ENCODE results near the gene HIP1.
"Not testable (repeated sequence)": the region's sequence is repeated elsewhere in the genome, so short reads cannot be mapped to it uniquely, and the experiment has no call there.

The HIP1 gene

GRCh38 chr7:75635036-75635435 lies 103.7 kb downstream of the HIP1 start:
- no peak for TF ChIP-seq EZH2 (IDR thresholded peaks at IDR 0.05; ENCODE audit: borderline replicate concordance, low read length)
- TF ChIP-seq CTCF (IDR thresholded peaks at IDR 0.05; ENCODE audit: low read length): no peak
- Histone ChIP-seq H3K36me3 (ENCODE audit: insufficient read depth, low read length) (no peaks in the 10 kb centered on the region), H3K4me2 (ENCODE audit: low read length) (no peak overlapping the region)

GRCh38 chr7:75632587-75632986 lies 106.2 kb downstream of the HIP1 start:
- not testable (repeated sequence) for H3K9ac ChIP-seq (ENCODE audit: low read length); H3K4me1 ChIP-seq (ENCODE audit: insufficient read depth, low read length, severe bottlenecking); H2AFZ ChIP-seq (ENCODE audit: low read length); H3K9me3 ChIP-seq (ENCODE audit: low read length); H3K36me3 ChIP-seq (ENCODE audit: insufficient read depth, low read length); H3K4me2 ChIP-seq (ENCODE audit: low read length); H3K27ac ChIP-seq (ENCODE audit: low read depth, low read length, poor library complexity, severe bottlenecking); H3K9me2 ChIP-seq (ENCODE audit: low read depth, low read length); H3F3A ChIP-seq (ENCODE audit: insufficient read depth, low read length); H3K4me3 ChIP-seq (ENCODE audit: low read depth, low read length, poor library complexity, severe bottlenecking); H4K20me1 ChIP-seq (ENCODE audit: insufficient read depth, low read length); H3K79me2 ChIP-seq (ENCODE audit: insufficient read depth, low read length)
- H3K27me3 ChIP-seq (ENCODE audit: insufficient read depth, low read length): peaks cover 22% of the 10 kb centered on the region; the same call in 1 of the 2 replicates

More at GRCh38 chr7:75635036-75635435, 103.7 kb downstream of the HIP1 start:
- Histone ChIP-seq H3K4me3 (ENCODE audit: low read depth, low read length, poor library complexity, severe bottlenecking) (no peak overlapping the region), H3F3A (ENCODE audit: insufficient read depth, low read length) (no peaks in the 10 kb centered on the region), H3K9me3 (ENCODE audit: low read length) (no peaks in the 10 kb centered on the region), H3K79me2 (ENCODE audit: insufficient read depth, low read length) (no peaks in the 10 kb centered on the region), H3K27me3 (ENCODE audit: insufficient read depth, low read length) (peaks cover 15% of the 10 kb centered on the region; the same call in 1 of the 2 replicates), H3K9me2 (ENCODE audit: low read depth, low read length) (no peaks in the 10 kb centered on the region), H3K9ac (ENCODE audit: low read length) (no peak overlapping the region), H4K20me1 (ENCODE audit: insufficient read depth, low read length) (no peaks in the 10 kb centered on the region), H3K27ac (ENCODE audit: low read depth, low read length, poor library complexity, severe bottlenecking) (no peak overlapping the region), H2AFZ (ENCODE audit: low read length) (no peak overlapping the region), H3K4me1 (ENCODE audit: insufficient read depth, low read length, severe bottlenecking) (peaks cover 10% of the 10 kb centered on the region)

GRCh38 chr7:75631711-75632110 lies 107.0 kb downstream of the HIP1 start:
- Histone ChIP-seq H3F3A (ENCODE audit: insufficient read depth, low read length) (no peaks in the 10 kb centered on the region), H3K27ac (ENCODE audit: low read depth, low read length, poor library complexity, severe bottlenecking) (no peak overlapping the region), H3K79me2 (ENCODE audit: insufficient read depth, low read length) (no peaks in the 10 kb centered on the region), H3K27me3 (ENCODE audit: insufficient read depth, low read length) (peaks cover 29% of the 10 kb centered on the region; the same call in 1 of the 2 replicates), H3K4me3 (ENCODE audit: low read depth, low read length, poor library complexity, severe bottlenecking) (no peak overlapping the region), H4K20me1 (ENCODE audit: insufficient read depth, low read length) (no peaks in the 10 kb centered on the region), H2AFZ (ENCODE audit: low read length) (no peak overlapping the region), H3K4me2 (ENCODE audit: low read length) (no peak overlapping the region), H3K9ac (ENCODE audit: low read length) (no peak overlapping the region), H3K36me3 (ENCODE audit: insufficient read depth, low read length) (no peaks in the 10 kb centered on the region), H3K9me2 (ENCODE audit: low read depth, low read length) (no peaks in the 10 kb centered on the region), H3K4me1 (ENCODE audit: insufficient read depth, low read length, severe bottlenecking) (no peaks in the 10 kb centered on the region), H3K9me3 (ENCODE audit: low read length) (peaks cover 9% of the 10 kb centered on the region)
- TF ChIP-seq CTCF (IDR thresholded peaks at IDR 0.05; ENCODE audit: low read length): no peak
- TF ChIP-seq EZH2 (IDR thresholded peaks at IDR 0.05; ENCODE audit: borderline replicate concordance, low read length): no peak

- no peak overlapping the region for H3K9ac ChIP-seq (ENCODE audit: low read length)
- TF ChIP-seq EZH2 (IDR thresholded peaks at IDR 0.05; ENCODE audit: borderline replicate concordance, low read length) (no peak), CTCF (IDR thresholded peaks at IDR 0.05; ENCODE audit: low read length) (no peak)
- peaks cover 29% of the 10 kb centered on the region; the same call in 1 of the 2 replicates for H3K27me3 ChIP-seq (ENCODE audit: insufficient read depth, low read length)
- no peak overlapping the region for H3K4me3 ChIP-seq (ENCODE audit: low read depth, low read length, poor library complexity, severe bottlenecking)
- H3K36me3 ChIP-seq (ENCODE audit: insufficient read depth, low read length): no peaks in the 10 kb centered on the region
- H3K4me2 ChIP-seq (ENCODE audit: low read length): no peak overlapping the region
- no peaks in the 10 kb centered on the region for H3F3A ChIP-seq (ENCODE audit: insufficient read depth, low read length)
- H3K9me2 ChIP-seq (ENCODE audit: low read depth, low read length): no peaks in the 10 kb centered on the region
- H3K27ac ChIP-seq (ENCODE audit: low read depth, low read length, poor library complexity, severe bottlenecking): no peak overlapping the region
- H3K4me1 ChIP-seq (ENCODE audit: insufficient read depth, low read length, severe bottlenecking): no peaks in the 10 kb centered on the region
- H2AFZ ChIP-seq (ENCODE audit: low read length): no peak overlapping the region
- H3K79me2 ChIP-seq (ENCODE audit: insufficient read depth, low read length): no peaks in the 10 kb centered on the region
- H4K20me1 ChIP-seq (ENCODE audit: insufficient read depth, low read length): no peaks in the 10 kb centered on the region
- peaks cover 9% of the 10 kb centered on the region for H3K9me3 ChIP-seq (ENCODE audit: low read length)
Observed at GRCh38 chr7:75630549-75630948, 108.2 kb downstream of the HIP1 start.
